GM21381 (cell line): ENCODE data around the gene DGLUCY.
"Not testable (repeated sequence)": the region's sequence is repeated elsewhere in the genome, so short reads cannot be mapped to it uniquely, and the experiment has no call there.

Source experiments
- ATAC-seq: cut with Tn5 transposase; IDR thresholded peaks from one replicate; pipeline ENCODE4 v1.9.1; 2021; ENCODE audit warnings: mild to moderate bottlenecking, moderate library complexity; ENCODE audit not compliant: unreplicated experiment

DGLUCY gene

GRCh38 chr14:91103116-91103515, 10.8 kb upstream of the DGLUCY start:
- ATAC-seq, result no peak

GRCh38 chr14:91108941-91109611, 4.8 kb upstream of the DGLUCY start:
- no peak for ATAC-seq

GRCh38 chr14:91111443-91111842, 2.4 kb upstream of the DGLUCY start:
- no peak for ATAC-seq

GRCh38 chr14:91112194-91112593, 1.7 kb upstream of the DGLUCY start:
- no peak for ATAC-seq

- peak; percentile 78 for ATAC-seq
Measured at GRCh38 chr14:91114079-91115065, 499 bp downstream of the DGLUCY start.

- no peak for ATAC-seq
Measured at GRCh38 chr14:91115986-91116770, 2.3 kb downstream of the DGLUCY start.

GRCh38 chr14:91116913-91117588, 3.2 kb downstream of the DGLUCY start:
- ATAC-seq, result no peak

- no peak for ATAC-seq
Measured at GRCh38 chr14:91117960-91118359, 4.1 kb downstream of the DGLUCY start.

GRCh38 chr14:91118511-91119068, 4.7 kb downstream of the DGLUCY start:
- no peak for ATAC-seq

- no peak for ATAC-seq
Measured at GRCh38 chr14:91119556-91120311, 5.9 kb downstream of the DGLUCY start.

GRCh38 chr14:91123201-91123600, 9.3 kb downstream of the DGLUCY start:
- ATAC-seq, result no peak

- ATAC-seq, result not testable (repeated sequence)
Measured at GRCh38 chr14:91124406-91125270, 10.8 kb downstream of the DGLUCY start.

- ATAC-seq, result no peak
Measured at GRCh38 chr14:91125271-91125660, 11.4 kb downstream of the DGLUCY start.

GRCh38 chr14:91125801-91126200, 11.9 kb downstream of the DGLUCY start:
- no peak for ATAC-seq

GRCh38 chr14:91126761-91127160, 12.9 kb downstream of the DGLUCY start:
- ATAC-seq, result no peak

GRCh38 chr14:91127401-91127801, 13.5 kb downstream of the DGLUCY start:
- ATAC-seq, result no peak

GRCh38 chr14:91127924-91128323, 14.1 kb downstream of the DGLUCY start:
- ATAC-seq, result no peak

GRCh38 chr14:91128699-91129098, 14.8 kb downstream of the DGLUCY start:
- ATAC-seq, result no peak

GRCh38 chr14:91129261-91129660, 15.4 kb downstream of the DGLUCY start:
- ATAC-seq, result no peak
